Neural cell (in vitro differentiated cells): ENCODE measurements around the gene GTF3A. TPM values are rescaled to one million over a fixed set of nuclear protein-coding genes. Genes with fewer than 3 reads are reported as not detected.

Experiments used
- H2AFZ ChIP-seq: fragments of 200-600, 300-800 bp; sonication (generic), shearing (Covaris generic); 2 replicates; pipeline ENCODE4 v1.6.0; 2014; ENCODE audit warnings: low read depth, mild to moderate bottlenecking, antibody characterized with exemption, low read length, moderate library complexity
- H3F3A ChIP-seq: fragments of 200-600 bp; shearing (Covaris generic); 2 replicates; pipeline ENCODE4 v1.6.1; 2016; ENCODE audit warnings: mild to moderate bottlenecking, moderate library complexity, mixed read lengths, antibody characterized with exemption, low read length; ENCODE audit not compliant: insufficient read depth, poor library complexity, severe bottlenecking
- H3K27ac ChIP-seq: fragments of 200-600, 300-800 bp; sonication (generic), shearing (Covaris generic); 2 replicates; pipeline ENCODE4 v1.5.1; 2014; ENCODE audit warnings: mild to moderate bottlenecking, low read length, moderate library complexity
- H3K27me3 ChIP-seq: fragments of 300-800, 200-600 bp; sonication (generic), shearing (Covaris generic); 2 replicates; pipeline ENCODE4 v1.6.0; 2014; ENCODE audit warnings: mild to moderate bottlenecking, low read depth, low read length, moderate library complexity; ENCODE audit not compliant: insufficient read depth
- H3K36me3 ChIP-seq: fragments of 300-800, 200-600 bp; sonication (generic), shearing (Covaris generic); 2 replicates; pipeline ENCODE4 v1.5.1; 2014; ENCODE audit warnings: mild to moderate bottlenecking, antibody characterized with exemption, low read length, moderate library complexity; ENCODE audit not compliant: insufficient read depth
- H3K4me2 ChIP-seq: fragments of 300-800, 200-600 bp; sonication (generic), shearing (Covaris generic); 2 replicates; pipeline ENCODE4 v1.6.0; 2014; ENCODE audit warnings: mild to moderate bottlenecking, low read length
- H3K4me3 ChIP-seq: fragments of 300-800, 200-600 bp; sonication (generic), shearing (Covaris generic); 2 replicates; pipeline ENCODE4 v1.5.1; 2014; ENCODE audit warnings: mild to moderate bottlenecking, low read length, moderate library complexity
- H3K79me2 ChIP-seq: fragments of 200-600 bp; shearing (Covaris generic); replicated peaks from 2 replicates; pipeline ENCODE4 v1.6.0; 2014; ENCODE audit warnings: mild to moderate bottlenecking, low read length, moderate library complexity; ENCODE audit not compliant: insufficient read depth
- H3K9ac ChIP-seq: fragments of 300-800, 200-600 bp; sonication (generic), shearing (Covaris generic); 2 replicates; pipeline ENCODE4 v1.6.1; 2016; ENCODE audit warnings: mild to moderate bottlenecking, low read length, mixed read lengths
- H3K9me2 ChIP-seq: fragments of 200-600 bp; shearing (Covaris generic); 2 replicates; pipeline ENCODE4 v1.6.1; 2016; ENCODE audit warnings: mild to moderate bottlenecking, low read length, mixed read lengths; ENCODE audit not compliant: insufficient read depth
- H3K9me3 ChIP-seq: fragments of 200-600, 300-800 bp; sonication (generic), shearing (Covaris generic); 2 replicates; pipeline ENCODE4 v1.6.1; 2016; ENCODE audit warnings: mild to moderate bottlenecking, mixed run types, low read length, moderate library complexity, mixed read lengths
- H4K20me1 ChIP-seq: fragments of 200-600 bp; shearing (Covaris generic); 2 replicates; pipeline ENCODE4 v1.6.1; 2016; ENCODE audit warnings: mild to moderate bottlenecking, mixed run types; ENCODE audit not compliant: insufficient read depth
- CTCF ChIP-seq: fragments of 450-650 bp; IDR thresholded peaks from 2 replicates; pipeline ENCODE4 v1.5.1; 2014; ENCODE audit warnings: antibody characterized with exemption, mild to moderate bottlenecking, moderate library complexity; ENCODE audit not compliant: poor library complexity, severe bottlenecking
- EP300 ChIP-seq: fragments of 450-650 bp; conservative IDR thresholded peaks from 2 replicates; pipeline ENCODE4 v1.6.1; 2014; ENCODE audit warnings: antibody characterized with exemption, mild to moderate bottlenecking, moderate library complexity; ENCODE audit not compliant: poor library complexity, severe bottlenecking
- EZH2 ChIP-seq: fragments of 200-600, 300-800 bp; shearing (Covaris generic), sonication (generic); IDR thresholded peaks from 2 replicates; pipeline ENCODE4 v1.6.1; 2014; ENCODE audit warnings: antibody characterized with exemption, low read length, borderline replicate concordance, mild to moderate bottlenecking; ENCODE audit not compliant: insufficient read depth, poor library complexity, severe bottlenecking
- MXI1 ChIP-seq: fragments of 450-650 bp; conservative IDR thresholded peaks from 2 replicates; pipeline ENCODE4 v1.6.1; 2014; ENCODE audit warnings: antibody characterized with exemption, mild to moderate bottlenecking; ENCODE audit not compliant: poor library complexity, severe bottlenecking
- POLR2AphosphoS5 ChIP-seq: IDR thresholded peaks from 2 replicates; pipeline ENCODE4 v1.6.1; 2012
- RAD21 ChIP-seq: fragments of 450-650 bp; conservative IDR thresholded peaks from 2 replicates; pipeline ENCODE4 v1.6.1; 2014; ENCODE audit warnings: antibody characterized with exemption, mild to moderate bottlenecking, moderate library complexity
- REST ChIP-seq: IDR thresholded peaks from 2 replicates; pipeline ENCODE4 v1.6.1; 2012; ENCODE audit warnings: borderline replicate concordance
- SMC3 ChIP-seq: fragments of 450-650 bp; conservative IDR thresholded peaks from 2 replicates; pipeline ENCODE4 v1.6.1; 2014; ENCODE audit warnings: antibody characterized with exemption, mild to moderate bottlenecking, moderate library complexity; ENCODE audit not compliant: poor library complexity
- TAF1 ChIP-seq: IDR thresholded peaks from 2 replicates; pipeline ENCODE4 v1.6.1; 2012; ENCODE audit warnings: low read depth
- polyA minus RNA-seq: library from RNA; depleted of rRNA, polyadenylated mRNA; stranded (reverse); fragments of >200 nt; gene quantifications from 2 replicates; pipeline ENCODE4 v1.2.3, GENCODE V29; 2014
- polyA plus RNA-seq: library from polyadenylated mRNA; depleted of rRNA; stranded (reverse); fragments of >200 nt; gene quantifications from 2 replicates; pipeline ENCODE4 v1.2.3, GENCODE V29; 2014

Gene GTF3A
- polyA plus RNA-seq = 104 and 111 TPM in 2 replicates
- polyA minus RNA-seq = 59.2 and 64.1 TPM in 2 replicates

- TF ChIP-seq EP300 (peak; percentile 70), CTCF (no peak), SMC3 (peak; percentile 54), EZH2 (no peak), POLR2AphosphoS5 (peak; percentile 53), MXI1 (peak; percentile 100), TAF1 (peak; percentile 27), RAD21 (peak; percentile 42)
- H3K27ac ChIP-seq = peak within 1 kb of the TSS; percentile 68
- H3F3A ChIP-seq = no peaks in the 10 kb centered on the region
These were observed at the start of gene GTF3A for GRCh38 chr13:27424246-27425157. Gene GTF3A, plus strand, starts transcription at chr13:27424619.

DNA sequence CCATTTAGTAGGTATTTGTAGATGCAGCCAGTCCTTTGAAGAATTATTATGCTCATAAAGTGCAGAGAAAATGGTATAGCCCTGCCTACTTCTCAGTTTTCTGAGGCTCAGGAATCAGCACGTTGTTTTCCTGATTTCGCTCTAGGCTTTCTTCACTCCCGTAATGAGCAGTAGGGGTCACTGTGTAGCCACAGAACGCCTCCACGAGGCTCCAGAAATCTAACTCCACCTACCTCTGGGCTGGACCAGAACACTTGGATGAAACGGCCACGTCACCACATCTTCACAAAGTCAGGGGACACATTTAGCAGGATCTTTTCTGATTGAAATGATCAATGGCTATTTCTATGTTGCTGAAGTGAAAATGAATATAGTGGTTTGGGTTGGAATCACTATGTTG lies 49.8 kb upstream of the GTF3A start:
- Histone ChIP-seq H3K79me2 (no peaks in the 10 kb centered on the region), H2AFZ (no peak overlapping the region), H3K27ac (no peak overlapping the region), H3K4me3 (no peak overlapping the region), H3K9ac (no peak overlapping the region), H4K20me1 (no peaks in the 10 kb centered on the region), H3K4me2 (no peak overlapping the region), H3K9me3 (no peaks in the 10 kb centered on the region), H3K9me2 (no peaks in the 10 kb centered on the region), H3K27me3 (no peaks in the 10 kb centered on the region), H3K36me3 (no peaks in the 10 kb centered on the region), H3F3A (no peaks in the 10 kb centered on the region)
- TF ChIP-seq TAF1 (no peak), MXI1 (no peak), POLR2AphosphoS5 (no peak), EZH2 (no peak), REST (no peak), EP300 (no peak), CTCF (peak; percentile 78), RAD21 (peak; percentile 81), SMC3 (peak; percentile 77)

More at GRCh38 chr13:27424246-27425157, at the start of gene GTF3A:
- Histone ChIP-seq H3K9me3 (no peaks in the 10 kb centered on the region), H4K20me1 (no peaks in the 10 kb centered on the region), H3K27me3 (no peaks in the 10 kb centered on the region), H3K4me3 (peak within 1 kb of the TSS; percentile 100), H3K36me3 (no peaks in the 10 kb centered on the region), H2AFZ (peak within 1 kb of the TSS; percentile 80), H3K4me2 (peak within 1 kb of the TSS; percentile 99), H3K9me2 (no peaks in the 10 kb centered on the region), H3K79me2 (peaks cover 8% of the 10 kb centered on the region), H3K9ac (peak within 1 kb of the TSS; percentile 72)
